Right renal pelvis (tissue), 4 donors: ENCODE data around the gene MARCKSL1. TPM values are rescaled to one million over a fixed set of nuclear protein-coding genes. Genes with fewer than 3 reads are reported as not detected.
A peak's percentile ranks its signal among the peaks of the same experiment; 100 is the strongest.

Experiments
- DNase-seq, 4 donors: peaks; one replicate each; pipeline ENCODE4 v3.0.0-alpha.2; 2013; ENCODE audit warnings: low read depth in 4 of 4, low spot score in 3 of 4, missing footprints in 1 of 4
- polyA plus RNA-seq, 4 donors: library from polyadenylated mRNA; unstranded; fragments of 120-200 nt; gene quantifications; one replicate each; pipeline ENCODE4 v1.2.1, GENCODE V29; 2013; ENCODE audit not compliant: insufficient read length in 4 of 4

MARCKSL1 gene
- polyA plus RNA-seq, 4 donors: 443 to 517 (median 479) TPM

DNA sequence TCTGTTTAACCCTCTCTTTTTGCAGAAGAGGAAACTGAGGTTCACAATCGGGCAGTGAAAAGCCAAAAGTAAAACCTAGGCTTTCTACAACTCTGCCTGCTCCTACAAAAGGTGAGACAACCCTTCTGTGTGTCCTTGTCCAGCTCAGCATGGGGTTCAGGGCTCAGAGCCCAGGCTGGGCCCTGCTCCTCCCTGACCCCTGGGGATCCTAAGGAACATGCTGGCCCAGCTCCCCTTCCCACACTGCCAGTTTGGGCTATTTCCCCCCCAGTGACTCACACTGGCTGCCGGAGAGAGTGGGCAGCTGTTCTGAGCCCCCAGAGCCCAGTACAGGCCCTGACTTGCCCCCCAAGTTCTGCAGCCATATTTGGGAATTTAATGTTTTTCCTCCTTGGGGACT is 17.4 kb upstream of the MARCKSL1 start:
- no peak for DNase-seq

DNA sequence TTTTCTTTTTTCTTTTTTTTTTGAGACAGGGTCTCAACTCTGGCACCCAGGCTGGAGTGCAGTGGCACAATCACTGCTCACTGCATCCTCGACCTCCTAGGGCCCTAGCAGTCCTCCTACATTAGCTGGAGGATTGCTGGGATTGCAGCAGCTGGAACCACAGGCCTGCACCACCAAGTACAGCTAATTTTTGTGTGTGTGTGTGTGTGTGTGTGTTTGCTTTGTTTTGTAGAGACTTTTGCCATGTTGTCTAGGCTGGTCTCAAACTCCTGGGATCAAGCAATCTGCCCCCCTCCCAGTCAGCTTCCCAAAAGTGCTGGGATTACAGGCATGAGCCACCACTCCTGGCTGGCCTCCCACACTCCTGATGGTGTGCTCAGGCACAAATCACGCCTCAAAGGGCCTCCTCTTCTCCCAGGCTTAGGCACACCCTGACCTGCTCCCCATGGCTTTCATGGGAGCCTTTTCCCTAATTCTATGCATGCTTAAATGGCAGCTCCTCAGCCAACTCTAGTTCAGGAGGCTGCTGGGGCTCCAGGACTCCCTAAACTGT is 16.9 kb upstream of the MARCKSL1 start:
- no peak for DNase-seq

DNA sequence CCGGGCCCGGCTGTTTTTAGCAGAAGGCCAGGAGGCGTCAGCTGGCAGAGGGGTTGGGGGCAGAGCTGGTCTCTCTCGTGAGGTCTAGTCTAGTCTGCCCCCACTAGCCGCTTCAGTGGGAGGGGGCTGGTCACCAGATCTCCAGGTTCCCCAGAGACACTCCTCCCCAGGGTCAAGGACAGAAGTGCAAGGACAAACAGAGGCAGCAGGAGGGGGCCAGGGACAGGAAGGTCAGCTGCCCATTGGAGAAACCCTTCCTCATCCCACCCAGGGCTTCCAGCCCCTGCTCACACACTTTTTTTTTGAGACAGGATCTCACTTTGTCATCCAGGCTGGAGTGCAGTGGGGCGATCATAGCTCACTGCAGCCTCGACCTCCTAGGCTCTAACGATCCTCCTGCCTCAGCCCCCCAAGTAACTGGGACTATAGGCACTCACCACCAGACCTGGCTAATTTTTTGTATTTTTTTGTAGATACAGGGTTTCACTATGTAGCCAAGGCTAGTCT is 16.3 kb upstream of the MARCKSL1 start:
- DNase-seq: no peak

DNA sequence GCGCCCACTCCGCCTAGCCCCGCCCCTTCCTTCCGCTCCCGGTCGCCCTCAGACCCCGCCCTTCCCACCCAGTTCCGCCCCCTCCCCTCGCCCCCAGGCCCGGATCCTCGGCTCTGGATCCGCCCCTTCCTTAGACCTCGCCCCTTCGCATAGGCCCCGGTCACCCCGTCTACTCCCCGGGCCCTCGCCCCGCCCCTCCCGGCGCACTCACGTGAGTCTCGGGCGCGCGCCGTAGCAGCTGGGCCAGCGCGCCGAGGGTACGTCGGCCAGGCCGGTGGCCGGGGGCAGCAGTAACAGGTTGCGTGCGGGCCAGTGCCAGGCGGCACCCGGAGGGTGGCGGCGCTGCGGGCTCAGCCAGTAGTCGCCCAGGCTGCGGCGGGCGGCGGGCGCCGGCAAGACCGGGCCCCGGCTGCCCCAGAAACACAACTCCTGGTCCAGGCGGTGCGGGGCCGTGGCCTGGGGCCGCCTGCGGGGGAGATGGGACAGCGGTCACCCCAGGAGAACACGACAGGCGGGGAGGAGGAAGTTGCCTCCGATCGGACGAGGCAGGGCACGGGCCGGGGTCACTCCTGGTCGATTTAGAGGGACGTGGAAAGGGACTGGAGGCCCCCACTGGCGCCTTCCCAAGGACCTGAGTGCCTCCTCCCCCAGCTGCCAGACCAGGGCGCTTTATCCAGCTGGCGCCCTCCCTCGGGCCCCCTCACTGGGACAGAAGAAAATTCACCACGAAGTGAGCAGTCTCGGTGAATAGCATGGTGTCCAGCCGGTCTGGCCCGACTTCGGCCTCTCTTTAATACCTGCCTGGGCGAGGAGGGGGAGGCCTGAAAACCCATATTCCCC is 15.6 kb upstream of the MARCKSL1 start:
- DNase-seq: peak; percentile 88 to 94 (median 92)

DNA sequence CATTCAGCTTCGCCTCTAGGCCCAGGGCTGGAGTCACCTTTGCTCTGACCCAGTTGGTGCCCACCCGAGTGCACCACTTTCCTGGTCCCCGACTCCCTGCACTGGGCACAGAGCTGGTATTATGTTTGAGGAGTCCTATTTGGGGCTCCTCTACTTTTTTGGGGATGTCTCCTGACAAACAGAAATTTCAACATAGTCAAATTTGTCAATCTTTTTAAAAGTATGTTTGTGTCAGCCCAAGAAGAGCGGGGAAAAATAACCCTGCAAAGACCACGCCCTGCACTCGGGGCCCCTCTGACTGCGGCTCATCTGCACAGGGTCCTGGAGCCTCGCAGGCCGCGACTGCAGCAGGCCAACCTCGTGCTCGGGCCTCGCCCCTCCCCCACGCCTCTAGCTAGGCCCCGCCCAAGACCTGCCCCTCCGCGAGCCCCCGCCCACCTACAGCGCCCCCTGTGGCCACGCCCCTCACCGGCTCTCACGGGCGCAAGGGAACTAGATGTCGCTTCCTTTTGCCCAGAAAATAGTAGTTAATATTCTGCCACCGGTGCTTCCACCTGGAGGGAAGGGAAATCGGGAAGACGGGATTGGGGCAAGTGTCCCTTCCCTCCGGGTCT is 14.9 kb upstream of the MARCKSL1 start:
- no peak for DNase-seq

DNA sequence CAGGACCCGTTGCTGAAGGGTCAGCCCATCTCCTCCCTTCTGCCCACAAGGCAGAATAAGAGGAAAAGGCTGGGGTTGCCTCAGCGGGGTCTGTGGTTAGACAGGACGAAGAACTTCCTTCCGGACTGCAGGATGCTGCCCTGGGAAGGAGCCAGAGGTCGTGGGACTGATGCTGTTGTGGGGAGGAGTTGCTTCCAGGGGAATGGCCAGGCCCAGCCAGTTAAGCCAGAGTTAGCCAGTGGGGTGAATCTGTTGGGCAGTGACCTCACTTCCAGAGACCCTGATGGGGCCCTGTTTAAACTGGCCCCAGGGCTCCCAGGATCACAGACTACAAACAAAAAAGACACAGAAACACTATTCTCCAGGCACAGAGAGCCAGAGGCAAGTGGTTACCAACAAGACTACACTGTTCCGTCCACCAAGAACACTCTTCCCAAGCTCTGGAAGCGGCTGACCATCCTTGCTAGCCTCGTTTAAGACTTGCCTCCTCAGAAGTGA is 13.2 kb upstream of the MARCKSL1 start:
- DNase-seq: no peak

DNA sequence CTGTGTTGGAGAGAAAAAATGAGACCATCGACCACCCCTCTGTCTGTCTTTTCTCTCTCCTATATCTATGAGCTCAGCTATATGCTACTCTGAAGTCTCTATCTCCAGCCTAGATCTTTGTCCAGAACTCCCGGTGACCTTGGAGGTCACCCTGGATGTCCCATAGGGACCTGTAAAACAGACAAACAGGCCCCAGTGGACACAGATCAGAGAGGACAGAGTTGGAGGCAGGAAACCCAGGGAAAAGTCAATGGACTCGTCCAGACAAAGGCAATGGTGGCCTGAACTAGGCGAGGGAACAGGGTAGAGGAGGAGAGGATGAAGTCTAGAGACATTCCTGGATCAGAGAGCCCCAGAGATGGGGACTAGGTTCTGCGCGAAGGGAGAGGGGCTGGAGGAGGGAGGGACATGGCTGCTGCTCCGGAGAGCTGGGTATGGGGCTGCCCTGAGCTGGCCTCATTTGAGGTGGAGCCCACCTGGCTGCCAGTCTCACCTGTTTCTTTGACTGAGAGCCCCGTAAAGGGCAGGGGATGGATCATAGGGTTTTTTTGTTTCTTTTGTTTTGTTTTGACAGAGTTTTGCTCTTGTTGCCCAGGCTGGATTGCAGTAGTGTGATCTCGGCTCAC is 10.6 kb upstream of the MARCKSL1 start:
- no peak for DNase-seq

DNA sequence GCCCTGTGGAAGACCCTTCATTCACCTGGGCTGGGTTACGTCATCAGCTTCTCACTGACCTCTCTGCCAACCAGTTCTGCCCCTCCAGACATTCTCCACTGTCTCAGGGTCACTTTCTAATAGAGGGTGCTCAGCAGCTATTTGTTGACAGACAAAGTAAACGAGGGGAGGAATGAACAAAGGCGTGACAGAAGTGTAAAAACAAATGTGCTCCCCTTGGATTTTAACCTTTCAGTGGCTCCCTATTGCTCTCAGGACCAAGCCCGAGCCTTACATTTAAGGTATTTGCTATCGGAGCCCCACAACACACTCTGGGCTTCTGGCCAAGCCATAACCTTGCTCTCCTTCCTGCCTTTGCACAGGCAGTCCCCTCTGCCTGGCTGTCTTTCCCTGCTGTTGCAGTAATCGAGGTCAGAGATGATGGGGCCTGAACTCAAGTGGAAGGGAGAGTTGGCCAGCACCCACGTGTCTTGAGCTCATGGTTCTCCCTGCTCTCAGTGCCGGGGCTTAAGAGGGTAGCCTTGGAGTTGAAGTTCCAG is 9.3 kb upstream of the MARCKSL1 start:
- DNase-seq: no peak

DNA sequence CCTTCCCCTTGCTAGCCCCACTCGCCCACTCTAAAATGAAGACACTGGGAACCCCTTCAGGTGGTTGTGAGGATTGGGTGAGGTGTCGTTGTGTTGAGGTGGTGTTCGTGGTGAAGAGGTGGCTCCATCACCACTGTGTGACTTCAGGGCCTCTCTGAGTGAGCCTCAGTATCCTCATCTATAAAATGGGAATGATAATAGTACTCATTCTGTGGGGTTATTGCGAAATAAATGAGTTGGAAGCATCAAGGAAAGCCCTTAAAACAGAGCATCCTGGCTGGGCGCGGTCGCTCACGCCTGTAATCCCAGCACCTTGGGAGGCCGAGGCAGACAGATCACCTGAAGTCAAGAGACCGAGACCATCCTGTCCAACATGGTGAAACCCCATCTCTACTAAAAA is 6.7 kb upstream of the MARCKSL1 start:
- DNase-seq: no peak

DNA sequence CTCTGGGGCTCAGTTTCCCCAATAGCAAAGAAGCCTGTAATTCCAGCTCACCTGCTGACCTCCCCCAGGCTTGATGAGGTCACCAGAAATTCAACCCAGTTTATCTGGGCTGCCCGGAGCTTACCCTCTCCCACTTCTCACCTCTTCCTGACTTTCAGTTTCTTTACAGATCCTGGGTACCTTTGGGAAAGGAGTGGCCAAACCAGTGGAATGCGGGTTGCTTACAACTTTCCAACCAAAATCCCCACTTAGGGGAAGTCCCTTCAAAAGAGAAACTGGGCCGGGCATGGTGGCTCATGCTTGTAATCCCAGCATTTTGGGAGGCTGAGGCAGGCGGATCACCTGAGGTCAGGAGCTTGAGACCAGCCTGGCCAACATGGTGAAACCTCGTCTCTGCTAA is 5.9 kb upstream of the MARCKSL1 start:
- DNase-seq: no peak

DNA sequence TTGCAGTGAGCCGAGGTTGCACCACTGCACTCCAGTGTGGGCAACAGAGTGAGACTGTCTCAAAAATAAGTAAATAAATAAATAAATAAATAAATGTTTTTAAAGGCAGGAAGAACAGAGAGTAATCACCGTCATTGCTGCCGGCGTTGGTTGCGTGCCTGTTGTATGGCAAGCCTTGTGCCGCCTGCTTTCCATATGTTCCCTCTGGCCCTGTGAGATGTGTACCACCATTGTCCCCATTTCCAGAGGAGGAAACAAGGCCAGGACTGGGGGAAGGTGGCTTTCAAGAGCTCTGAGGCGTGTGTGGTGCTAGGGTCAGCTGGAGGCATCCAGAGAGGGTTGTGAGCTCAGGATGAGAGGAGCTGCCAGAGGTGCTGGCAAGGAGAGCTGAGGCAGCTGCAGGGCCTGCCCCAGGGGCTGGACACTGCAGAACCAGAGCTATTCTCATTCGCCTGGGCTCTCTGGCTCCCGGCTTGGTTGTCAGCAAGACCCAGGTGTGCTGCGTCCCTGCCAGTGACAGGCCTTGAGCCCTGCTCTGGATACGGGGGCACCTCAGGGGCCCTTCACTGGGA is 5.2 kb upstream of the MARCKSL1 start:
- DNase-seq: no peak

DNA sequence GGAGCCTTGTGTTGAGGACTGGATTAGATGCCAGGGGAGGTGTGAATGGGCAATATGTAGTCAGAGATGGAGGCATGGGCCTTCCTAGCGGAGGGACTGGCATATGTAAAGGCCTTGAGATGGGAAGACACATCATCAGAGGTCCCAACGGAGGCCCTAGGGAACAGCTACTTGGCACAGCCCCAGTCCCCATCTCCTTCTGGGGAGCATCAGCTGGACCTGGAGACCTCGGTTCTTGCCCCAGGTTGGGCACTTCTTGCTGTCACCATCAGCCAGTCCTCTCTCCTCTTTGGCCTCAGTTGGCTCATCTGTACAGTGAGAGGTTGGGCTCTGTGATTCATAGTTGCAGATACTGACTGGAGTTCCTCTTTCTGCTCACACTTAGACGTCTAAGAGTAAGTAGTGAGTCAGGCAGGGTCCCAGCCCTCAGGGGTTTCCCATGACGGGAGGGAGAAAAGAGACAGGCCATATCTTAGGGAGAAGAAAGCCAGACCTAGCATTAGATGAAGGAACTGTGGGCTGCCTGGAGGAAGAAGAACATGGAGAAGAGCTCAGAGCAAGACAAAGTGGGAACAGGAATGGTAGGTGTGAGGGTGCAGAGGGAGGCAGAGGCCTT is 3.4 kb upstream of the MARCKSL1 start:
- no peak for DNase-seq

DNA sequence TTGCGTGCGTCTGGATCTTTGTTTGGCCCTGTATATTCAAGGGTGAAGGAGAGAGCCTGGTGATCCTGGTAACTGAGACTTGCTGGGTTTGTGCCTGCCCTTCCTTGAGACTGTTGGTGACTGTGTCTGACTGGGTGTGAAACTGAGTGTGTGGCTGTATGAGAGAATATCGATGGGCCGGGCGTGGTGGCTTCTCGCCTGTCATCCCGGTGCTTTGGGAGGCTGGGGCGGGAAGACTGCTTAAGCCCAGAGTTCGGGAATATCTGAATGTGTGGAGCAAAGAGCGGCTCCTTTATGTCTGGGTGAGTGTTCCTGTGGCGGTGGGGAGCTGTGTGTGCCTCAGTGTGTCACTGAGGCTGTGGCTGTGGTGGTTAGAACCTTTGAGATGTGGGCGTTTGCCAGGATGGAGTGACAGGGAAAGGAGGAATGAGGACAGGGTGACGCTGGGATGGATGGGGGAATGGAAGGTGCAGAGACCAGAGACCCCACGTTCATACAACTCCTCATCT is 2.7 kb upstream of the MARCKSL1 start:
- no peak for DNase-seq

DNA sequence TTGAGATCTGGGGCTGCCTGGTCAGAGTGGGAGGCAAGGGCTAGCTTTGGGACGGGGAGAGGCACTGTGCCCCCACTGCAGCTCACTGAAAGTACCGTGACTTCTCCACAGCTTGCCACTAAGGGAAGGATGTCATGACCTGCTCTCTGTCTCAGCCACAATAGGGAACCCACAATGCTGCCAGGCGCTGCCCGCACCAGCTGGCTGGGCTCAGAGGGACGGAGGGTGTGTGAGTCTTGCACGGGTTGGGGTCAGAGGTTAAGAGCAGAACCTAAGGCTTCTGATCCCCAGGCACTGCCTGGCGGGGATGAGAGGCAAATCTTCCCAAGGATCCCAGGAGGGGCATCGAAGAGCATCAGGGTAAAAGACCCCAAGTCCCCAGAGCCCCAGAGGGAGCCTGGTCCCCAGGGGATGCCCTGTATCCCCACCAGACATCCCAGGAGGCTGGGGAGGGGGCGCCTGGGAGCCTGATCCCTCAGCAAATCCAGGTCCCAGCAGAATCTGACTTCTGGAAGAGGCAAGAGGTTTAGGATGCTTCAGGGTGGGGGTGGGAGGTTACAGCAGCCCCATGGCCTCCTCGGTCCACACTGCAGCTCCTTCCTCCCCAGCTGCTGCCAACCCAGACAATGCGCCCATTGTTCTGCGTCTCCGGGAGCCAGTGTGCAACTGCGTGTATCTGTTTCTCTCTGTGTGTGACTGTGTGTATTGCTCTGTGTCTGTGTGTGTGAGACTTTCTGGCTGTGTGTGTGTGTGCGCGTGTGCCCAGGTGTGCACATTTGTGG is 2.0 kb upstream of the MARCKSL1 start:
- no peak for DNase-seq

DNA sequence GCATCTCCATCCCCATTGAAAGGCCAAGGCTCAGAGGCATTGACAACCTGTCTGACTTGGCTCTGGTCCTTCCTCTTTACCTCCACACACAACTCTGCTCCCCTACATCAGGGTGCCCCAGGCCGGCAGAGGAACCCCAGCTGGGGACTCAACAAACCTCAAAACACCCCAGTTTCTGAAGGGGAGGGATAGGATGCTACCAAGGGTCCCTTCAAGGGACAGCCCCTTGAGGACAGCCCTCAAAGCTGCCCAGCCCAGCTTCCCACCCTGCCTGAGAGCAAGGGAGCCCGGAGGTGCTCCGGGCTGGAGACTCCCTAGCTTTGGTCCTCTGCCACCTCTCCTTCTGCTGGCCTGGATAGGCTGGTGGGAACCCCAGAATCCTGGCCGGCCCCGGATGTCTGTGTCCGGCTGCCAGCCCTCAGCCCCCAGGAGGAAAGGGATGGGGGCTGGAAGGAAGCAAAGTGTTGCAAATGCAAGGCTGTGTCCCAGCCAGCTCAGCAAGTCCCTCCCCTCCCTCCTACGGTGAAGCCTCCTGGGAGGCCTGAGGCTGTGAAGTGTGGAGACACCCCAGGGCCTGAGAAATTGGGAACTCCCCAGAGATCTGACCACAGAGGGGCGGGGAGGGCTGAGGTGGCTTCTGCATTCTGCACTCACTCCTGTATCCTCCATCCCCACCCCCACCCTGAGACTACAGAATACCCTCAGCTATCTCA is 1.1 kb upstream of the MARCKSL1 start:
- DNase-seq: no peak

DNA sequence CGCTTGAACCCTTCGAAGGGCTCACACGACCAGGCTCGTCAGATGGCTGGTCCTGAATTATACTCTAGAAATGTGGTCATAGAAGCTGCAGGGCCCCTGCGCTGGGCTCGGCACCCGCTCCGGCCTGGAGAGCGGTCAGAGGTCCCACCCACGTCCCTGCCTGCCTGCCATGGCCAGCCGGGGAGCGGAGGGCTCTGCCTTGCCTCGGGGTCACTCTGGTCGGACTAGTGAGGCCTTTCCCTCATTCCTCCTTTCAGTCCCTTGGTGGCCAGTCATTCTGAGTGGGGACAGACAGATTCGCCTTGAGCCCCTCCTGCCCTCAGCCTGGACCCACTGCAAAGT is 529 bp upstream of the MARCKSL1 start:
- DNase-seq: no peak

DNA sequence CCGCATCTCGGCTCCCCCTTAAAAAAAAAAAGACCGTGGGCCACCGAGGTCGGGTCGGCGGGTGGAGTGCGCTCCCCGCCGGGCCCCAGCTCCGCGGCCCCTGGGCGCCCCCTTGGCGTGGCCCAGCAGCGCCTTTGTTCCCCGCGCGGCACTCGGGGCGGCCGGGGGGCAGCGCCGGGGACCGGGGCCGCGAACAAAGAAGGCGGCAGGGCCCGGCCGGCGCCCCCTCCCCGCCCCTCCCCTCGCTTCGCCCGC is 571 bp downstream of the MARCKSL1 start:
- DNase-seq: no peak

DNA sequence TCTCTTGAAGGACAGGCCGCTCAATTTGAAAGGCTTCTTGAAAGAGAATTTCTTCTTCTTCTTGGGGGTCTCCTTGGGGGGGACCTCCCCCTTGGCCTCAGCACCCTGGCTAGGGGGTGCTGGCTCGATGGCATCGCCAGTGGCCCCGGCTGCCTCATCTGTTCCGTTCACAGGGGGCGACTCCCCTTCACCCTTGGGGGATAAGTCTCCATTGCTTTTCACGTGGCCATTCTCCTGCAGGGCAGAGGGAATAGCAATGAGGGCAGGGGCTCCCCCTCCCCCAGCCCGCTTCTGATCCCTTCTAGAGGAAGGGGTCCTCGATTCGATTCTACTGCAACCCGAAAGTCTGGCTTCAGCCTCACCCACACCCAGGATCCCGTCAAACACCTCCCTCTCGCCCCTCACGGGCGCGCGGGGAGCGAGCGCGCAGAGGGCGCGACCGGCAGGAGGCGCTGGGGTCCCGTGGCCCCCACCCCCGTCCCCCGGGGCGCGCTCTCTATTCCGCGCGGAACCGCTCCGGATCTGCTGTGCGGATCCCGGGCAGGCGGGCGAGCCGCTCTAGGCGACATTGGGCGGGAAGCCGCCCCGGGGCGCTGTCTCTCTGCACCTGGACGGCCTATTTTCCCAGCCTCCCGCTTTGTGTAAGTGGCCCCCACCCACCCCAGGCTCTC is 1.0 kb downstream of the MARCKSL1 start:
- DNase-seq: no peak
